ENCODE measurements around the gene MRPS18B. TPM values are rescaled to one million over a fixed set of nuclear protein-coding genes. Genes with fewer than 3 reads are reported as not detected.

The MRPS18B gene
- polyA plus RNA-seq, 1 of the 3 experiments (the other 2 are of a cell fraction): 45.2 TPM

DNA sequence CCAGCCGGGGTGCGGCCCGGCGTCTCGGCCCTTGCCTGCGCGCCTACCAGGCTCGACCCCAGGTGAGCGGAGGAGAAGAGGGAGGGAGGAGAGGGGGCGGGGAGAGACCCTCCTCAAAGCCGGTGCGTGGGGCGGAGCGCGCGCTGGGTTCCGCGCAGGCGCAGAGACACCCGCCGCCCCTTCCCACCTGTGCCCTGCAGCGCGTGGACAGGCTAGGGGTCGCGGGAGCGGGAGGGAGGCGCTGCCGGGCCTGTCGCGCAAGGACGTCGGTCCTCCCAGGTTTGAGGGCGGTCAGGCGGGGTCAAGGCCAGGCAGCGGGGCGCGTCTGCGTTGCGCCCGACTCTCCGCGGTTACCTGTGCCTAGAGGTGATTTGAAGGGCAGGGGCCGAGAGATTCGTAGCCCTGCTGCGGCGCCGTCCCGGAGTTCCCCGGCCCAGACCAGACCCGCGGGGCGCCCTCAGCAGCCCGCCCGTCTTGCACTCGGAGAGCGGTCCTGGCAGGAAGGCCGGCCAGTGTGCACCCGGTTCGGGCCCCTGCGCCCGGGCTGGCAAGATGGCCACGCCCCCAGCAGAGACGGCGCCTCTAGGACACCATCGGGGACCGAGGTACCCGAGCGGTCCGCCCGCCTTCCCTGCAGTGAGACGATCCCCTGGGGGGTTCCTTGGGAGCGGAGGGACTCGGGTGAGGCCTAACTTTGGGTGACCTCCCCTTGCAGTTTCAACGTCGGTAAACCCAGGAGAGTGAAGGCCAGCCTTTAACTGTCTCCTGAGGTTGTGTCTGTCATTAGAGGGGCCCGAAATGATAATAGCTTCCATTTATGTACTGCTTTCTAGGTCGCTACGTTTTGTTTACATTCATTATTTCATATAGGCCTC, 29.8 kb downstream of the MRPS18B start:
- CTCF ChIA-PET: interaction anchor here (0.6 to 0.9 kb wide), 4 partner anchors 18 to 815 kb away, joined by 3 read pairs; no protein-coding TSS in a partner anchor
- Histone ChIP-seq H3K9me2 (no peaks in the 10 kb centered on the region), H4K20me1 (ENCODE audit: insufficient read depth) (no peaks in the 10 kb centered on the region), H3K27me3 (ENCODE audit: insufficient read depth) (no peaks in the 10 kb centered on the region), H3K79me2 (ENCODE audit: insufficient read depth) (peaks cover 32% of the 10 kb centered on the region), H2AFZ (ENCODE audit: low read depth) (peak overlapping the region; percentile 68), H3K36me3 (replicated peaks in 1 of 2; ENCODE audit: control insufficient read depth in 1 of 2, insufficient read depth in 2 of 2, low read length in 1 of 2) (peaks cover 26 to 35% of the 10 kb centered on the region in 2 experiments), H3K4me3 (ENCODE audit: low read depth in 2 of 2, low read length in 1 of 2) (peak overlapping the region; percentile 84), H3K9me3 (no peaks in the 10 kb centered on the region), H3K27ac (ENCODE audit: low read depth in 2 of 2, low read length in 1 of 2) (peak overlapping the region; percentile 77 to 94), H3F3A (replicated peaks; ENCODE audit: insufficient read depth) (peaks cover 17% of the 10 kb centered on the region), H3K4me1 (ENCODE audit: control insufficient read depth in 1 of 2, insufficient read depth in 2 of 2, low read depth in 1 of 2, low read length in 1 of 2) (peaks cover 0 to 6% of the 10 kb centered on the region in 2 experiments; a peak in 2 of 4 replicates), H3K9ac (peak overlapping the region; percentile 84), H3K4me2 (peak overlapping the region; percentile 97)
- POLR2A ChIA-PET: interaction anchor here (0.8 to 1.2 kb wide), 4 partner anchors 25 to 74 kb away, joined by 4 to 7 read pairs (median 4); partner anchors contain the start of gene DHX16
- 1% methylated on average over 24 of the region's 78 CpGs for WGBS (ENCODE audit: low lambda C conversion rate)
- DNase-seq: peak; percentile 92
- TF ChIP-seq MXI1 (IDR thresholded peaks at IDR 0.05; ENCODE audit: low read depth, low read length) (peak; percentile 66), USF1 (IDR thresholded peaks at IDR 0.05; ENCODE audit: borderline replicate concordance, low read depth) (peak; percentile 25; the same call in 1 of the 2 replicates), YY1 (IDR thresholded peaks at IDR 0.05; ENCODE audit: low read depth) (no peak; the same call in 1 of the 2 replicates), ELF1 (IDR thresholded peaks at IDR 0.05) (no peak), RCOR1 (IDR thresholded peaks at IDR 0.05; ENCODE audit: low read length) (no peak), POLR2AphosphoS5 (IDR thresholded peaks at IDR 0.05; ENCODE audit: low read depth, low read length) (no peak), MAX (IDR thresholded peaks at IDR 0.05; ENCODE audit: low read depth) (peak; percentile 44; the same call in 1 of the 2 replicates), FOXJ3 (CRISPR knock-in tag; IDR thresholded peaks at IDR 0.05) (no peak), EP300 (IDR thresholded peaks at IDR 0.05; ENCODE audit: borderline replicate concordance in 1 of 2, low read depth in 1 of 2, low read length in 1 of 2) (no peak), RXRA (IDR thresholded peaks at IDR 0.05; ENCODE audit: borderline replicate concordance, low read depth) (no peak), TEAD4 (IDR thresholded peaks at IDR 0.05; ENCODE audit: borderline replicate concordance, insufficient read depth) (no peak), EZH2phosphoT487 (IDR thresholded peaks at IDR 0.05; ENCODE audit: borderline replicate concordance, low read depth) (no peak), NRF1 (IDR thresholded peaks at IDR 0.05; ENCODE audit: low read depth, low read length) (peak; percentile 77), CHD2 (IDR thresholded peaks at IDR 0.05; ENCODE audit: low read length, partially characterized antibody) (no peak), MEF2A (IDR thresholded peaks at IDR 0.05; ENCODE audit: borderline replicate concordance, low read depth) (no peak), RFX5 (IDR thresholded peaks at IDR 0.05; ENCODE audit: low read length) (no peak), FOXM1 (IDR thresholded peaks at IDR 0.05; ENCODE audit: low read depth) (no peak), FOSL2 (IDR thresholded peaks at IDR 0.05; ENCODE audit: borderline replicate concordance, low read depth) (no peak), IRF3 (IDR thresholded peaks at IDR 0.05; ENCODE audit: low read depth, low read length) (no peak), GATA2 (CRISPR knock-in tag; IDR thresholded peaks at IDR 0.05) (no peak), JUND (IDR thresholded peaks at IDR 0.05) (no peak)
- TF ChIP-seq, protein P1, sequence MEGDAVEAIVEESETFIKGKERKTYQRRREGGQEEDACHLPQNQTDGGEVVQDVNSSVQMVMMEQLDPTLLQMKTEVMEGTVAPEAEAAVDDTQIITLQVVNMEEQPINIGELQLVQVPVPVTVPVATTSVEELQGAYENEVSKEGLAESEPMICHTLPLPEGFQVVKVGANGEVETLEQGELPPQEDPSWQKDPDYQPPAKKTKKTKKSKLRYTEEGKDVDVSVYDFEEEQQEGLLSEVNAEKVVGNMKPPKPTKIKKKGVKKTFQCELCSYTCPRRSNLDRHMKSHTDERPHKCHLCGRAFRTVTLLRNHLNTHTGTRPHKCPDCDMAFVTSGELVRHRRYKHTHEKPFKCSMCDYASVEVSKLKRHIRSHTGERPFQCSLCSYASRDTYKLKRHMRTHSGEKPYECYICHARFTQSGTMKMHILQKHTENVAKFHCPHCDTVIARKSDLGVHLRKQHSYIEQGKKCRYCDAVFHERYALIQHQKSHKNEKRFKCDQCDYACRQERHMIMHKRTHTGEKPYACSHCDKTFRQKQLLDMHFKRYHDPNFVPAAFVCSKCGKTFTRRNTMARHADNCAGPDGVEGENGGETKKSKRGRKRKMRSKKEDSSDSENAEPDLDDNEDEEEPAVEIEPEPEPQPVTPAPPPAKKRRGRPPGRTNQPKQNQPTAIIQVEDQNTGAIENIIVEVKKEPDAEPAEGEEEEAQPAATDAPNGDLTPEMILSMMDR (IDR thresholded peaks at IDR 0.05): no peak
- TF ChIP-seq, protein P2, sequence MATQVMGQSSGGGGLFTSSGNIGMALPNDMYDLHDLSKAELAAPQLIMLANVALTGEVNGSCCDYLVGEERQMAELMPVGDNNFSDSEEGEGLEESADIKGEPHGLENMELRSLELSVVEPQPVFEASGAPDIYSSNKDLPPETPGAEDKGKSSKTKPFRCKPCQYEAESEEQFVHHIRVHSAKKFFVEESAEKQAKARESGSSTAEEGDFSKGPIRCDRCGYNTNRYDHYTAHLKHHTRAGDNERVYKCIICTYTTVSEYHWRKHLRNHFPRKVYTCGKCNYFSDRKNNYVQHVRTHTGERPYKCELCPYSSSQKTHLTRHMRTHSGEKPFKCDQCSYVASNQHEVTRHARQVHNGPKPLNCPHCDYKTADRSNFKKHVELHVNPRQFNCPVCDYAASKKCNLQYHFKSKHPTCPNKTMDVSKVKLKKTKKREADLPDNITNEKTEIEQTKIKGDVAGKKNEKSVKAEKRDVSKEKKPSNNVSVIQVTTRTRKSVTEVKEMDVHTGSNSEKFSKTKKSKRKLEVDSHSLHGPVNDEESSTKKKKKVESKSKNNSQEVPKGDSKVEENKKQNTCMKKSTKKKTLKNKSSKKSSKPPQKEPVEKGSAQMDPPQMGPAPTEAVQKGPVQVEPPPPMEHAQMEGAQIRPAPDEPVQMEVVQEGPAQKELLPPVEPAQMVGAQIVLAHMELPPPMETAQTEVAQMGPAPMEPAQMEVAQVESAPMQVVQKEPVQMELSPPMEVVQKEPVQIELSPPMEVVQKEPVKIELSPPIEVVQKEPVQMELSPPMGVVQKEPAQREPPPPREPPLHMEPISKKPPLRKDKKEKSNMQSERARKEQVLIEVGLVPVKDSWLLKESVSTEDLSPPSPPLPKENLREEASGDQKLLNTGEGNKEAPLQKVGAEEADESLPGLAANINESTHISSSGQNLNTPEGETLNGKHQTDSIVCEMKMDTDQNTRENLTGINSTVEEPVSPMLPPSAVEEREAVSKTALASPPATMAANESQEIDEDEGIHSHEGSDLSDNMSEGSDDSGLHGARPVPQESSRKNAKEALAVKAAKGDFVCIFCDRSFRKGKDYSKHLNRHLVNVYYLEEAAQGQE (IDR thresholded peaks at IDR 0.05; ENCODE audit: low read depth, low read length): no peak

Data from SK-N-SH (cell line).